GM12878 (cell line): ENCODE results near the gene OTUD4.
"Not testable (repeated sequence)": the region's sequence is repeated elsewhere in the genome, so short reads cannot be mapped to it uniquely, and the experiment has no call there.

Source experiments
- ATF7 ChIP-seq: fragments of 450-650 bp; IDR thresholded peaks from 2 replicates; pipeline ENCODE4 v1.6.1; 2016; ENCODE audit warnings: low read depth, mild to moderate bottlenecking
- CHD2 ChIP-seq: IDR thresholded peaks from 2 replicates; pipeline ENCODE4 v1.6.1; 2011; ENCODE audit warnings: low read depth, low read length, improper control_type of control experiment, borderline replicate concordance
- CTCF ChIP-seq, 3 experiments: IDR thresholded peaks in 2 of 3; conservative IDR thresholded peaks in 1 of 3; 2 replicates each; pipeline ENCODE4 v1.5.1; 2011; ENCODE audit warnings: low read depth in 3 of 3, low read length in 3 of 3, mild to moderate bottlenecking in 3 of 3, control low read depth in 2 of 3, moderate library complexity in 2 of 3, inconsistent platforms in 1 of 3, mixed read lengths in 1 of 3; ENCODE audit not compliant: control insufficient read depth in 2 of 3, insufficient read depth in 1 of 3; ENCODE audit errors: extremely low read depth in 1 of 3
- EZH2 ChIP-seq: IDR thresholded peaks from 2 replicates; pipeline ENCODE4 v1.6.1; 2012; ENCODE audit warnings: low read depth, mild to moderate bottlenecking, control low read depth, inconsistent platforms, low read length, borderline replicate concordance; ENCODE audit not compliant: control insufficient read depth
- NBN ChIP-seq: fragments of 450-650 bp; IDR thresholded peaks from 2 replicates; pipeline ENCODE4 v1.6.1; 2016
- SMC3 ChIP-seq: IDR thresholded peaks from 2 replicates; pipeline ENCODE4 v1.6.1; 2011; ENCODE audit warnings: low read length, improper control_type of control experiment, borderline replicate concordance
- SREBF2 ChIP-seq: IDR thresholded peaks from 2 replicates; pipeline ENCODE4 v1.6.1; 2012; ENCODE audit warnings: mild to moderate bottlenecking, low read length

GRCh38 chr4:145223228-145223627 lies 42.8 kb upstream of the OTUD4 start:
- not testable (repeated sequence) for TF ChIP-seq ATF7; CTCF (IDR thresholded peaks at IDR 0.05 in 2 of 3, conservative IDR thresholded peaks at IDR 0.05 in 1 of 3; ENCODE audit: control insufficient read depth in 2 of 3, extremely low read depth in 1 of 3, insufficient read depth in 1 of 3, low read depth in 3 of 3, low read length in 3 of 3); EZH2; NBN; CHD2; SREBF2; SMC3
